Smooth muscle cell (in vitro differentiated cells): Measurements from ENCODE around the gene STEAP2. TPM values are rescaled to one million over a fixed set of nuclear protein-coding genes. Genes with fewer than 3 reads are reported as not detected.

Source experiments
- DNase-seq: peaks from one replicate; lab custom pipeline; 2025; ENCODE audit not compliant: unreplicated experiment; lab: John Stamatoyannopoulos, UW
- H2AFZ ChIP-seq: fragments of 200-600 bp; sonication (generic); 2 replicates; pipeline ENCODE4 v1.6.0; 2016; ENCODE audit warnings: antibody characterized with exemption, low read depth, mild to moderate bottlenecking
- H3F3A ChIP-seq: fragments of 200-600 bp; sonication (generic); 2 replicates; pipeline ENCODE4 v1.6.0; 2017; ENCODE audit warnings: antibody characterized with exemption, low read depth
- H3K27ac ChIP-seq: fragments of 200-600 bp; sonication (generic); 2 replicates; pipeline ENCODE4 v1.5.1; 2016; ENCODE audit warnings: low read depth, mild to moderate bottlenecking
- H3K27me3 ChIP-seq: fragments of 200-600 bp; sonication (generic); 2 replicates; pipeline ENCODE4 v1.6.1; 2016; ENCODE audit warnings: low read depth, mild to moderate bottlenecking
- H3K36me3 ChIP-seq: fragments of 200-600 bp; sonication (generic); 2 replicates; pipeline ENCODE4 v1.5.1; 2016; ENCODE audit warnings: low read depth
- H3K4me1 ChIP-seq: fragments of 200-600 bp; sonication (generic); 2 replicates; pipeline ENCODE4 v1.5.1; 2016; ENCODE audit warnings: low read depth
- H3K4me2 ChIP-seq: fragments of 200-600 bp; sonication (generic); 2 replicates; pipeline ENCODE4 v1.6.0; 2016; ENCODE audit warnings: mild to moderate bottlenecking
- H3K4me3 ChIP-seq: fragments of 200-600 bp; sonication (generic); 2 replicates; pipeline ENCODE4 v1.5.1; 2016; ENCODE audit warnings: mild to moderate bottlenecking
- H3K79me2 ChIP-seq: fragments of 200-600 bp; sonication (generic); 2 replicates; pipeline ENCODE4 v1.6.0; 2016; ENCODE audit warnings: low read depth, mild to moderate bottlenecking
- H3K9ac ChIP-seq: fragments of 200-600 bp; sonication (generic); 2 replicates; pipeline ENCODE4 v1.6.0; 2016; ENCODE audit warnings: low read depth
- H3K9me3 ChIP-seq: fragments of 200-600 bp; sonication (generic); replicated peaks from 2 replicates; pipeline ENCODE4 v1.5.1; 2016; ENCODE audit warnings: low read depth
- H4K20me1 ChIP-seq: fragments of 200-600 bp; sonication (generic); 2 replicates; pipeline ENCODE4 v1.6.0; 2016; ENCODE audit warnings: low read depth
- WGBS: methylation state at CpG from one replicate; pipeline ENCODE4 v1.1.7; 2016; ENCODE audit warnings: low lambda C conversion rate; 5-methylcytosine and 5-hydroxymethylcytosine counted together
- polyA plus RNA-seq: library from polyadenylated mRNA; unstranded; fragments of >200 nt; fragmentation: Nextera tagmentation; extraction: Ambion mirVana; gene quantifications from 2 replicates; pipeline ENCODE4 v1.2.1, GENCODE V29; 2016
- total RNA-seq: library from RNA; depleted of rRNA; stranded (reverse); fragments of >200 nt; gene quantifications from 2 replicates; pipeline ENCODE4 v1.2.3, GENCODE V29; 2014
- TF ChIP-seq, protein P1 (sequence below): fragments of 200-600 bp; sonication (generic); IDR thresholded peaks from 2 replicates; pipeline ENCODE4 v1.5.1; 2017; ENCODE audit warnings: borderline replicate concordance, mild to moderate bottlenecking, antibody characterized with exemption; ENCODE audit not compliant: insufficient read depth, poor library complexity, severe bottlenecking

Gene STEAP2
- total and polyA plus RNA-seq, 2 experiments from 2014 or later: 1.0 TPM; not detected in 1

DNA sequence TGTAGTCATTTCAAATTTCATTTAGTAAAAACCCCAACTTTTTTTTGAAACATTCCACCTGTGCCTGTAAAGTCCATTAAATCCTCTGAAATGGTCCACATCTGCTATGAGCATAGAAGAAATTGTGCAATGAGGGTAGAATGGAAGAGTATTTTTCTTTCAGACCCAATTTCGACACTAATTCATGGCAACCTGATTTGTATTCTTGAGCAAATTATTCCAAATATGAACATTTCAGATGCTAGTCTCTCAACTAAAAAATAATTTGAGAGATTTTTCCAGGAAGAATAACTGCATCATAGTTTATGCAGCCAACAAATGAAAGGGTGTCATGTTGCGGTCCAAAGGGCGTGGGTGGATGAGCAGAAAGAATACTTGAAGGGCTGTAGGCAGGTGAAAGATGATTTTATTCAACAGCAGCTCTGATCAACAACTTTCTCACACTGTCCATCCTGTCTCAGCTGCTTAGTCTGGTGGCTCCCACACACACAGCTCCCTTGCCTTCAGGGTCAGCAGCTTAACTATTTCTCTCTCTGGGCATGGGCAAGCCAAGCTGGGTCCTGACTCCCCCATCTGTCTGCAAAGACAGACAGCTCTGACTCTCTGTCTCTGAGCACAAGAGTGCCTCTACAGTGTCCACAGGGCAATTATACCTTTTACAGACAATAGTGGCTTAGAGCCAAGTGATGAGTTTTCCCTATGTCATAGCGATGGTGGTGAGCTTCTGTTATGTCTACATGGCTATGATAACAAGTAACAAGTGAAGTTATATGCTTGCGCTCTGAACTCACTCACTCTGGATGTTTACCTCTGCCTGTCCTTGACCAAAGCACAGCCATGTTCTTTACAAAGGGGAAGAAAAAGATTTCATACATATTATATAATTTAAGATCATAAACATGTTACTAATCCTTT, 11.5 kb downstream of the STEAP2 start:
- no peaks in the 10 kb centered on the region for H4K20me1 ChIP-seq

DNA sequence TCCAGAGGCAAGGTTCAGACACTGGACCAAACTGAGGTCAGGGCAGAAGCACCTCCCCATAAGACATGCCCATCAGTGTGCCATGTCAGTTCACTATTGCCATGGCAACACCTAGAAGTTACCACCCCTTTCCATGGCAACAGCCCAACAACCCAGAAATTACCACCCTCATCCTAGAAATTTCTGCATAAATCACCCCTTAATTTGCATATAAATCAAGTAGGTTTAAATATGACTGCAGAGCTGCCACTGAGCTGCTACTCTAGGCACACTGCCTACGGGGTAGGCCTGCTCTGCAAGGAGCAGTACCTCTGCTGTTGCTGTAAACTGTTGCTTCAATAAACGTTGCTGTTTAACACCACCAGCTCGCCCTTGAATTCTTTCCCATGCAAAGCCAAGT, 12.7 kb downstream of the STEAP2 start:
- Histone ChIP-seq H3K4me3 (no peak overlapping the region), H3K27me3 (no peaks in the 10 kb centered on the region), H3F3A (no peaks in the 10 kb centered on the region), H3K79me2 (no peaks in the 10 kb centered on the region), H4K20me1 (no peaks in the 10 kb centered on the region), H2AFZ (no peak overlapping the region), H3K27ac (no peak overlapping the region), H3K4me1 (no peaks in the 10 kb centered on the region), H3K36me3 (no peaks in the 10 kb centered on the region), H3K4me2 (no peak overlapping the region), H3K9me3 (no peaks in the 10 kb centered on the region), H3K9ac (no peak overlapping the region)
- WGBS: 43% methylated on average over 3 of the region's 3 CpGs
- TF ChIP-seq, protein P1, sequence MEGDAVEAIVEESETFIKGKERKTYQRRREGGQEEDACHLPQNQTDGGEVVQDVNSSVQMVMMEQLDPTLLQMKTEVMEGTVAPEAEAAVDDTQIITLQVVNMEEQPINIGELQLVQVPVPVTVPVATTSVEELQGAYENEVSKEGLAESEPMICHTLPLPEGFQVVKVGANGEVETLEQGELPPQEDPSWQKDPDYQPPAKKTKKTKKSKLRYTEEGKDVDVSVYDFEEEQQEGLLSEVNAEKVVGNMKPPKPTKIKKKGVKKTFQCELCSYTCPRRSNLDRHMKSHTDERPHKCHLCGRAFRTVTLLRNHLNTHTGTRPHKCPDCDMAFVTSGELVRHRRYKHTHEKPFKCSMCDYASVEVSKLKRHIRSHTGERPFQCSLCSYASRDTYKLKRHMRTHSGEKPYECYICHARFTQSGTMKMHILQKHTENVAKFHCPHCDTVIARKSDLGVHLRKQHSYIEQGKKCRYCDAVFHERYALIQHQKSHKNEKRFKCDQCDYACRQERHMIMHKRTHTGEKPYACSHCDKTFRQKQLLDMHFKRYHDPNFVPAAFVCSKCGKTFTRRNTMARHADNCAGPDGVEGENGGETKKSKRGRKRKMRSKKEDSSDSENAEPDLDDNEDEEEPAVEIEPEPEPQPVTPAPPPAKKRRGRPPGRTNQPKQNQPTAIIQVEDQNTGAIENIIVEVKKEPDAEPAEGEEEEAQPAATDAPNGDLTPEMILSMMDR: no peak
- DNase-seq: no peak

More for the DNA sequence above, 11.5 kb downstream of the STEAP2 start:
- Histone ChIP-seq H3K9ac (no peak overlapping the region), H3K4me3 (no peak overlapping the region), H3K9me3 (no peaks in the 10 kb centered on the region), H3K4me1 (no peaks in the 10 kb centered on the region), H3K27me3 (no peaks in the 10 kb centered on the region), H3F3A (no peaks in the 10 kb centered on the region), H3K79me2 (no peaks in the 10 kb centered on the region), H3K36me3 (no peaks in the 10 kb centered on the region), H2AFZ (no peak overlapping the region), H3K4me2 (no peak overlapping the region), H3K27ac (no peak overlapping the region)
- no peak for DNase-seq
- TF ChIP-seq, protein P1: no peak
- WGBS: 96% methylated on average over 5 of the region's 5 CpGs

DNA sequence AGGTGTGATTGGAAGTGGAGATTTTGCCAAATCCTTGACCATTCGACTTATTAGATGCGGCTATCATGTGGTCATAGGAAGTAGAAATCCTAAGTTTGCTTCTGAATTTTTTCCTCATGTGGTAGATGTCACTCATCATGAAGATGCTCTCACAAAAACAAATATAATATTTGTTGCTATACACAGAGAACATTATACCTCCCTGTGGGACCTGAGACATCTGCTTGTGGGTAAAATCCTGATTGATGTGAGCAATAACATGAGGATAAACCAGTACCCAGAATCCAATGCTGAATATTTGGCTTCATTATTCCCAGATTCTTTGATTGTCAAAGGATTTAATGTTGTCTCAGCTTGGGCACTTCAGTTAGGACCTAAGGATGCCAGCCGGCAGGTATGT, 13.6 kb downstream of the STEAP2 start:
- 91% methylated on average over 3 of the region's 3 CpGs for WGBS
- no peak overlapping the region for H2AFZ ChIP-seq
- H3K4me3 ChIP-seq: no peak overlapping the region
- no peak overlapping the region for H3K4me2 ChIP-seq
- H3K4me1 ChIP-seq: no peaks in the 10 kb centered on the region
- H3K9me3 ChIP-seq: no peaks in the 10 kb centered on the region
- no peaks in the 10 kb centered on the region for H3K79me2 ChIP-seq
- H4K20me1 ChIP-seq: no peaks in the 10 kb centered on the region
- no peaks in the 10 kb centered on the region for H3F3A ChIP-seq
- no peak overlapping the region for H3K27ac ChIP-seq
- H3K9ac ChIP-seq: no peak overlapping the region
- TF ChIP-seq, protein P1: no peak
- DNase-seq: no peak
- no peaks in the 10 kb centered on the region for H3K27me3 ChIP-seq
- H3K36me3 ChIP-seq: no peaks in the 10 kb centered on the region
